NCI-H128 (cell line): ENCODE data around the gene SEC11A.
"Not testable (repeated sequence)": the region's sequence is repeated elsewhere in the genome, so short reads cannot be mapped to it uniquely, and the experiment has no call there.

Source experiments
- DNase-seq: peaks from one replicate; lab custom pipeline; 2025; ENCODE audit not compliant: unreplicated experiment; lab: John Stamatoyannopoulos, UW

SEC11A gene

GRCh38 chr15:84740691-84741090 is 24.8 kb upstream of the SEC11A start:
- no peak for DNase-seq

GRCh38 chr15:84737005-84737404 is 21.1 kb upstream of the SEC11A start:
- no peak for DNase-seq

- no peak for DNase-seq
Observed at GRCh38 chr15:84736375-84736774, 20.4 kb upstream of the SEC11A start.

- not testable (repeated sequence) for DNase-seq
Observed at GRCh38 chr15:84735480-84736061, 19.6 kb upstream of the SEC11A start.

- DNase-seq, result no peak
Observed at GRCh38 chr15:84734794-84735479, 19.0 kb upstream of the SEC11A start.

GRCh38 chr15:84731774-84732173 is 15.8 kb upstream of the SEC11A start:
- no peak for DNase-seq

GRCh38 chr15:84727429-84727828 is 11.5 kb upstream of the SEC11A start:
- DNase-seq, result no peak

- DNase-seq, result no peak
Observed at GRCh38 chr15:84725001-84725491, 9.1 kb upstream of the SEC11A start.

GRCh38 chr15:84722628-84723027 is 6.7 kb upstream of the SEC11A start:
- DNase-seq, result no peak

GRCh38 chr15:84721371-84721770 is 5.4 kb upstream of the SEC11A start:
- no peak for DNase-seq

GRCh38 chr15:84715441-84716035 is 401 bp downstream of the SEC11A start:
- no peak for DNase-seq

GRCh38 chr15:84714821-84715220 is 1.1 kb downstream of the SEC11A start:
- no peak for DNase-seq

GRCh38 chr15:84714372-84714771 is 1.6 kb downstream of the SEC11A start:
- DNase-seq, result no peak

GRCh38 chr15:84703808-84704207 is 12.1 kb downstream of the SEC11A start:
- DNase-seq, result no peak

- DNase-seq, result no peak
Observed at GRCh38 chr15:84702961-84703482, 12.9 kb downstream of the SEC11A start.

GRCh38 chr15:84699538-84700191 is 16.3 kb downstream of the SEC11A start:
- no peak for DNase-seq

GRCh38 chr15:84697236-84697990 is 18.5 kb downstream of the SEC11A start:
- DNase-seq, result no peak

- DNase-seq, result no peak
Observed at GRCh38 chr15:84696757-84697156, 19.2 kb downstream of the SEC11A start.

GRCh38 chr15:84690342-84690741 is 25.6 kb downstream of the SEC11A start:
- DNase-seq, result no peak

GRCh38 chr15:84689858-84690257 is 26.1 kb downstream of the SEC11A start:
- DNase-seq, result no peak

GRCh38 chr15:84686446-84686845 is 29.5 kb downstream of the SEC11A start:
- DNase-seq, result not testable (repeated sequence)
